Measurements from ENCODE around the gene TESK1. TPM values are rescaled to one million over a fixed set of nuclear protein-coding genes. Genes with fewer than 3 reads are reported as not detected.

Gene TESK1
- total and polyA plus RNA-seq, 4 donors, result 3.7 to 12.5 (median 6.8) TPM

DNA sequence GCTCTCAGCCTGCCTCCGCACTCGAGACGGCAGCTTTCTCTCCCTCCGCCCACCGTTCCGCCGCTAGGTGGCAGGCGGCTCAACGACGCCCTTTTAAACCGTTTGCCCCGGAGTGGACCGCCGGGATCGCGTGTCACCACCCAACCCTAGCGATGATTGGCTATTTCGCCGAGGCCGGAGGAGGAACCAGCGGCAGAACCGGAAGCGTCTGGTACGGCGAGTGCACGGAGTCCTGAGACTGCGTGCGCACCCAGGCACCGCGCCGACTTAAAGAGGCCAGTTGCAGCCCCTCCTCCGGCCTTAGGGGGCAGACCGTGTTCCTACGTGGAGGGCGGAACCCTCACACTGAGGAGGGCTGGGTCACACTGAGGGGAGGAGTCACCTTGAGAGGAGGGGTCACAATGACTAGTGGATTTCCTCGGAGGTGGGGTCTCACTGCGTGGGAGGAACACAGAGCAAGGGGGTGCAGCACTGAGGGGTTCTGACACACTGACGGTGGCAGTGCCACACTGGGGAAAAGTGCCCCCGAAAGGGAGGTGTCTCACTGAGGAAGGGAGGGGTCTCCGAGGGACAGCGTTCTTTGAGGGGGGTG is 980 bp upstream of the TESK1 start:
- DNase-seq (ENCODE audit: low spot score), result peak; percentile 98
- Histone ChIP-seq H3K9ac (ENCODE audit: low read depth in 1 of 2, low read length in 2 of 2) (peak overlapping the region; percentile 72 to 83), H3K27ac (ENCODE audit: low read depth in 1 of 2, low read length in 2 of 2) (peak overlapping the region; percentile 91 to 94)

More for the DNA sequence above, 980 bp upstream of the TESK1 start:
- Histone ChIP-seq H3K36me3 (ENCODE audit: control insufficient read depth in 4 of 4, insufficient read depth in 3 of 4, low read depth in 1 of 4, low read length in 3 of 4) (peaks cover 3 to 8% (median 5%) of the 10 kb centered on the region in 4 donors), H3K27me3 (ENCODE audit: control insufficient read depth in 4 of 4, insufficient read depth in 4 of 4, low read length in 3 of 4) (no peaks in the 10 kb centered on the region), H3K4me1 (ENCODE audit: control insufficient read depth in 4 of 4, insufficient read depth in 4 of 4, low read length in 3 of 4) (peaks cover 7 to 38% (median 24%) of the 10 kb centered on the region in 4 donors), H3K9me3 (ENCODE audit: control insufficient read depth in 4 of 4, low read length in 3 of 4) (no peaks in the 10 kb centered on the region), H3K4me3 (ENCODE audit: low read depth in 1 of 3, low read length in 3 of 3) (peak overlapping the region; percentile 84 to 94 (median 88))
- WGBS, result under 1% methylated on average over 41 of the region's 41 CpGs
- TF ChIP-seq RXRA (IDR thresholded peaks at IDR 0.05) (peak; percentile 71 to 79), NR2F2 (IDR thresholded peaks at IDR 0.05) (peak; percentile 71), ZBTB33 (IDR thresholded peaks at IDR 0.05) (peak; percentile 63), EGR1 (IDR thresholded peaks at IDR 0.05; ENCODE audit: low read depth in 2 of 2) (peak; percentile 74 to 89), YY1 (IDR thresholded peaks at IDR 0.05) (peak; percentile 84), JUND (IDR thresholded peaks at IDR 0.05) (peak; percentile 46 to 60), FOXA2 (IDR thresholded peaks at IDR 0.05) (no peak), GABPA (IDR thresholded peaks at IDR 0.05 in 1 of 2, conservative IDR thresholded peaks at IDR 0.05 in 1 of 2) (peak; percentile 62 to 92), ATF3 (IDR thresholded peaks at IDR 0.05) (no peak), RAD21 (IDR thresholded peaks at IDR 0.05) (peak; percentile 79 to 85), SP1 (IDR thresholded peaks at IDR 0.05) (peak; percentile 86), HNF4A (conservative IDR thresholded peaks at IDR 0.05) (peak; percentile 48 to 60), FOXA1 (IDR thresholded peaks at IDR 0.05) (peak; percentile 25), TAF1 (conservative IDR thresholded peaks at IDR 0.05) (no peak), HNF4G (IDR thresholded peaks at IDR 0.05) (peak; percentile 14)
- TF ChIP-seq, protein P1, sequence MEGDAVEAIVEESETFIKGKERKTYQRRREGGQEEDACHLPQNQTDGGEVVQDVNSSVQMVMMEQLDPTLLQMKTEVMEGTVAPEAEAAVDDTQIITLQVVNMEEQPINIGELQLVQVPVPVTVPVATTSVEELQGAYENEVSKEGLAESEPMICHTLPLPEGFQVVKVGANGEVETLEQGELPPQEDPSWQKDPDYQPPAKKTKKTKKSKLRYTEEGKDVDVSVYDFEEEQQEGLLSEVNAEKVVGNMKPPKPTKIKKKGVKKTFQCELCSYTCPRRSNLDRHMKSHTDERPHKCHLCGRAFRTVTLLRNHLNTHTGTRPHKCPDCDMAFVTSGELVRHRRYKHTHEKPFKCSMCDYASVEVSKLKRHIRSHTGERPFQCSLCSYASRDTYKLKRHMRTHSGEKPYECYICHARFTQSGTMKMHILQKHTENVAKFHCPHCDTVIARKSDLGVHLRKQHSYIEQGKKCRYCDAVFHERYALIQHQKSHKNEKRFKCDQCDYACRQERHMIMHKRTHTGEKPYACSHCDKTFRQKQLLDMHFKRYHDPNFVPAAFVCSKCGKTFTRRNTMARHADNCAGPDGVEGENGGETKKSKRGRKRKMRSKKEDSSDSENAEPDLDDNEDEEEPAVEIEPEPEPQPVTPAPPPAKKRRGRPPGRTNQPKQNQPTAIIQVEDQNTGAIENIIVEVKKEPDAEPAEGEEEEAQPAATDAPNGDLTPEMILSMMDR (IDR thresholded peaks at IDR 0.05; ENCODE audit: low read depth, low read length, missing input control), result peak; percentile 74
- TF ChIP-seq, protein P2, sequence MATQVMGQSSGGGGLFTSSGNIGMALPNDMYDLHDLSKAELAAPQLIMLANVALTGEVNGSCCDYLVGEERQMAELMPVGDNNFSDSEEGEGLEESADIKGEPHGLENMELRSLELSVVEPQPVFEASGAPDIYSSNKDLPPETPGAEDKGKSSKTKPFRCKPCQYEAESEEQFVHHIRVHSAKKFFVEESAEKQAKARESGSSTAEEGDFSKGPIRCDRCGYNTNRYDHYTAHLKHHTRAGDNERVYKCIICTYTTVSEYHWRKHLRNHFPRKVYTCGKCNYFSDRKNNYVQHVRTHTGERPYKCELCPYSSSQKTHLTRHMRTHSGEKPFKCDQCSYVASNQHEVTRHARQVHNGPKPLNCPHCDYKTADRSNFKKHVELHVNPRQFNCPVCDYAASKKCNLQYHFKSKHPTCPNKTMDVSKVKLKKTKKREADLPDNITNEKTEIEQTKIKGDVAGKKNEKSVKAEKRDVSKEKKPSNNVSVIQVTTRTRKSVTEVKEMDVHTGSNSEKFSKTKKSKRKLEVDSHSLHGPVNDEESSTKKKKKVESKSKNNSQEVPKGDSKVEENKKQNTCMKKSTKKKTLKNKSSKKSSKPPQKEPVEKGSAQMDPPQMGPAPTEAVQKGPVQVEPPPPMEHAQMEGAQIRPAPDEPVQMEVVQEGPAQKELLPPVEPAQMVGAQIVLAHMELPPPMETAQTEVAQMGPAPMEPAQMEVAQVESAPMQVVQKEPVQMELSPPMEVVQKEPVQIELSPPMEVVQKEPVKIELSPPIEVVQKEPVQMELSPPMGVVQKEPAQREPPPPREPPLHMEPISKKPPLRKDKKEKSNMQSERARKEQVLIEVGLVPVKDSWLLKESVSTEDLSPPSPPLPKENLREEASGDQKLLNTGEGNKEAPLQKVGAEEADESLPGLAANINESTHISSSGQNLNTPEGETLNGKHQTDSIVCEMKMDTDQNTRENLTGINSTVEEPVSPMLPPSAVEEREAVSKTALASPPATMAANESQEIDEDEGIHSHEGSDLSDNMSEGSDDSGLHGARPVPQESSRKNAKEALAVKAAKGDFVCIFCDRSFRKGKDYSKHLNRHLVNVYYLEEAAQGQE (IDR thresholded peaks at IDR 0.05), result peak; percentile 79
- TF ChIP-seq, protein P3, sequence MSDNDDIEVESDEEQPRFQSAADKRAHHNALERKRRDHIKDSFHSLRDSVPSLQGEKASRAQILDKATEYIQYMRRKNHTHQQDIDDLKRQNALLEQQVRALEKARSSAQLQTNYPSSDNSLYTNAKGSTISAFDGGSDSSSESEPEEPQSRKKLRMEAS (IDR thresholded peaks at IDR 0.05), result peak; percentile 92
